PC-3 (cell line): ENCODE measurements around the gene ADAMTSL2. TPM values are rescaled to one million over a fixed set of nuclear protein-coding genes. Genes with fewer than 3 reads are reported as not detected.

Experiments
- ATAC-seq: fragments of 200-7000 bp; cut with Tn5 transposase; 2 replicates; pipeline ENCODE4 v1.9.1; 2020; ENCODE audit warnings: mild to moderate bottlenecking, moderate library complexity
- BruUV-seq: library from RNA; stranded (reverse); fragments of 400-500 nt; replicated peaks from 2 replicates; lab custom pipeline; 2021; lab: Mats Ljungman, UMichigan
- CTCF ChIA-PET: fragments of 300-600 bp; sonication (Branson Sonifier 250); formaldehyde crosslinking; loops from one replicate; lab custom pipeline; 2022; ENCODE audit warnings: antibody characterized with exemption; lab: Charles Lee
- POLR2A ChIA-PET: fragments of 300-600 bp; sonication (Branson Sonifier 250); formaldehyde crosslinking; loops from one replicate; lab custom pipeline; 2022; ENCODE audit warnings: antibody characterized with exemption; ENCODE audit not compliant: unreplicated experiment; lab: Charles Lee
- DNase-seq: peaks from one replicate; pipeline ENCODE4 v3.0.0-alpha.2; 2015
- H2AFZ ChIP-seq: fragments of 300-600 bp; sonication (generic); 2 replicates; pipeline ENCODE4 v1.6.0; 2016; ENCODE audit warnings: antibody characterized with exemption, low read length
- H3F3A ChIP-seq: fragments of 300-600 bp; sonication (generic); one replicate; pipeline ENCODE4 v1.6.0; 2017; ENCODE audit warnings: antibody characterized with exemption, low read length, control low read depth, mild to moderate bottlenecking; ENCODE audit not compliant: unreplicated experiment
- H3K27ac ChIP-seq: fragments of 300-600 bp; sonication (generic); 2 replicates; pipeline ENCODE4 v1.5.1; 2016; ENCODE audit warnings: mild to moderate bottlenecking, low read length
- H3K27me3 ChIP-seq: fragments of 300-600 bp; sonication (generic); 2 replicates; pipeline ENCODE4 v1.6.1; 2016; ENCODE audit warnings: low read length, mixed read lengths
- H3K36me3 ChIP-seq: fragments of 300-600 bp; sonication (generic); 2 replicates; pipeline ENCODE4 v1.6.1; 2016; ENCODE audit warnings: low read depth, mixed run types, low read length, mixed read lengths
- H3K4me1 ChIP-seq: fragments of 300-600 bp; sonication (generic); 2 replicates; pipeline ENCODE4 v1.5.1; 2016; ENCODE audit warnings: low read length; ENCODE audit not compliant: insufficient read depth
- H3K4me2 ChIP-seq: fragments of 300-600 bp; sonication (generic); 2 replicates; pipeline ENCODE4 v1.6.0; 2016; ENCODE audit warnings: low read length
- H3K4me3 ChIP-seq: fragments of 300-600 bp; sonication (generic); 2 replicates; pipeline ENCODE4 v1.5.1; 2016; ENCODE audit warnings: mild to moderate bottlenecking, low read length, mixed read lengths
- H3K79me2 ChIP-seq: fragments of 300-600 bp; sonication (generic); 2 replicates; pipeline ENCODE4 v1.6.1; 2017; ENCODE audit warnings: low read length, mixed read lengths
- H3K9ac ChIP-seq: fragments of 300-600 bp; sonication (generic); 2 replicates; pipeline ENCODE4 v1.6.0; 2016; ENCODE audit warnings: mild to moderate bottlenecking, low read length
- H3K9me2 ChIP-seq: fragments of 300-600 bp; sonication (generic); replicated peaks from 2 replicates; pipeline ENCODE4 v1.6.1; 2016; ENCODE audit warnings: mixed run types, low read length, mixed read lengths
- H3K9me3 ChIP-seq: fragments of 300-600 bp; sonication (generic); 2 replicates; pipeline ENCODE4 v1.6.1; 2016; ENCODE audit warnings: low read length, mixed read lengths
- H4K20me1 ChIP-seq: fragments of 300-600 bp; sonication (generic); 2 replicates; pipeline ENCODE4 v1.6.1; 2016; ENCODE audit warnings: low read length, mixed read lengths
- CTCF ChIP-seq: fragments of 300-600 bp; sonication (generic); conservative IDR thresholded peaks from 2 replicates; pipeline ENCODE4 v1.5.1; 2017; ENCODE audit warnings: antibody characterized with exemption, low read depth, mild to moderate bottlenecking, low read length
- EZH2 ChIP-seq: fragments of 300-600 bp; sonication (generic); IDR thresholded peaks from one replicate; pipeline ENCODE4 v1.6.1; 2017; ENCODE audit warnings: antibody characterized with exemption, mild to moderate bottlenecking, low read length; ENCODE audit not compliant: unreplicated experiment
- EZH2phosphoT487 ChIP-seq: fragments of 300-600 bp; sonication (generic); IDR thresholded peaks from 2 replicates; pipeline ENCODE4 v1.6.1; 2018; ENCODE audit warnings: mild to moderate bottlenecking, antibody characterized with exemption, low read length, borderline replicate concordance
- intact Hi-C: fragments of 100-400 bp; cut with micrococcal nuclease; formaldehyde crosslinking; loops from 2 replicates; pipeline ENCODE4 v1.9.0; 2023
- total RNA-seq: library from RNA; depleted of rRNA; stranded (reverse); fragments of >200 nt; gene quantifications from 2 replicates; pipeline ENCODE4 v1.2.3, GENCODE V29; 2014

The ADAMTSL2 gene
- total RNA-seq, 1 experiment from 2014 or later: not detected

DNA sequence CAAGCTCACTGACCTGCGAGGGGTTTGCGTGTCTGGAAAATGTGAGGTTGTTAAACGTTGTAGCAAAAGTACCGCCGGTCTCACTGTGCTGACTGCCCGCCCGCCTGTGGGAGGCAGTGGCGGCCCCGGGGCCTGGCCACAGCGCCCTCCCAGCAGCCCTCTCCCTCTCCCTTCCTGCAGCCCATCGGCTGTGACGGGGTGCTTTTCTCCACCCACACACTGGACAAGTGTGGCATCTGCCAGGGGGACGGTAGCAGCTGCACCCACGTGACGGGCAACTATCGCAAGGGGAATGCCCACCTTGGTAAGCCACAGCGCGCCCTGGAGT is 6.2 kb downstream of the ADAMTSL2 start:
- Histone ChIP-seq H3K36me3 (no peaks in the 10 kb centered on the region), H3K4me3 (no peak overlapping the region), H3K79me2 (no peaks in the 10 kb centered on the region), H3F3A (no peaks in the 10 kb centered on the region), H3K27me3 (no peaks in the 10 kb centered on the region), H3K4me1 (no peaks in the 10 kb centered on the region), H4K20me1 (no peaks in the 10 kb centered on the region), H3K27ac (no peak overlapping the region), H2AFZ (no peak overlapping the region), H3K9ac (no peak overlapping the region), H3K9me2 (no peaks in the 10 kb centered on the region), H3K4me2 (no peak overlapping the region), H3K9me3 (no peaks in the 10 kb centered on the region)
- CTCF ChIA-PET: no interaction called here
- intact Hi-C loops: no loop called here
- no peak for DNase-seq
- no peak for ATAC-seq
- TF ChIP-seq EZH2 (no peak), CTCF (no peak)
- no TSS peak for BruUV-seq
- POLR2A ChIA-PET: no interaction called here

- Histone ChIP-seq H3F3A (no peaks in the 10 kb centered on the region), H2AFZ (no peak overlapping the region), H3K79me2 (no peaks in the 10 kb centered on the region), H3K9me2 (no peaks in the 10 kb centered on the region), H3K9me3 (no peaks in the 10 kb centered on the region), H3K4me3 (no peak overlapping the region), H3K4me1 (no peaks in the 10 kb centered on the region), H4K20me1 (no peaks in the 10 kb centered on the region), H3K36me3 (no peaks in the 10 kb centered on the region), H3K9ac (no peak overlapping the region), H3K27ac (no peak overlapping the region), H3K27me3 (no peaks in the 10 kb centered on the region), H3K4me2 (no peak overlapping the region)
- BruUV-seq: no TSS peak
- intact Hi-C loops: no loop called here
- DNase-seq (no peak), ATAC-seq (no peak)
- ChIA-PET POLR2A (no interaction called here), CTCF (no interaction called here)
- no peak for TF ChIP-seq EZH2
- TF ChIP-seq CTCF: no peak
- TF ChIP-seq EZH2phosphoT487: no peak
Observed at GRCh38 chr9:133542002-133542401, 7.5 kb downstream of the ADAMTSL2 start.

- no peaks in the 10 kb centered on the region for H3K9me2 ChIP-seq
- H3K9me3 ChIP-seq: no peaks in the 10 kb centered on the region
- CTCF ChIA-PET: no interaction called here
- no peaks in the 10 kb centered on the region for H3K79me2 ChIP-seq
- POLR2A ChIA-PET: no interaction called here
- no peak overlapping the region for H3K27ac ChIP-seq
- H3K27me3 ChIP-seq: no peaks in the 10 kb centered on the region
- no peak for TF ChIP-seq EZH2
- no peaks in the 10 kb centered on the region for H3F3A ChIP-seq
- no peaks in the 10 kb centered on the region for H3K36me3 ChIP-seq
- H2AFZ ChIP-seq: no peak overlapping the region
- no peaks in the 10 kb centered on the region for H4K20me1 ChIP-seq
- BruUV-seq: no TSS peak
- no peak overlapping the region for H3K4me2 ChIP-seq
- no peak overlapping the region for H3K9ac ChIP-seq
- intact Hi-C loops: no loop called here
- no peak overlapping the region for H3K4me3 ChIP-seq
- no peak for DNase-seq
- ATAC-seq: no peak
- no peaks in the 10 kb centered on the region for H3K4me1 ChIP-seq
Observed at GRCh38 chr9:133543772-133544467, 9.4 kb downstream of the ADAMTSL2 start.
